Measurements from ENCODE around the gene PLA2G4F. TPM values are rescaled to one million over a fixed set of nuclear protein-coding genes. Genes with fewer than 3 reads are reported as not detected.

PLA2G4F gene
- total RNA-seq, 5 donors from 2014 or later (not counting 1 experiment from before 2014, with no cell fraction given), result 0.10 to 0.23 (median 0.16) TPM; not detected in 2

GRCh38 chr15:42120285-42120684, 36.2 kb downstream of the PLA2G4F start:
- WGBS (ENCODE audit: insufficient coverage), result no CpG with 5 or more reads among the region's 1 CpG
- H3K4me1 Mint-ChIP-seq, result peaks cover 0 to 10% (median 0%) of the 10 kb centered on the region in 3 donors
- H3K4me3 Mint-ChIP-seq, result no peak overlapping the region
- Histone ChIP-seq H3K9me3 (no peaks in the 10 kb centered on the region), H3K4me1 (ENCODE audit: control insufficient read depth in 1 of 2, extremely low read depth in 1 of 2, insufficient read depth in 2 of 2, low read length in 2 of 2) (no peaks in the 10 kb centered on the region), H3K36me3 (ENCODE audit: control insufficient read depth in 2 of 2, extremely low read depth in 1 of 2, insufficient read depth in 1 of 2, low read length in 1 of 2) (no peaks in the 10 kb centered on the region), H3K27me3 (replicated peaks in 1 of 2; ENCODE audit: control insufficient read depth in 2 of 2, extremely low read depth in 1 of 2, insufficient read depth in 2 of 2, low read length in 1 of 2) (peaks cover 0 to 6% of the 10 kb centered on the region in 2 experiments), H3K4me3 (ENCODE audit: control insufficient read depth in 1 of 2, extremely low read depth in 1 of 2, low read length in 1 of 2) (no peak overlapping the region), H3K27ac (ENCODE audit: low read length) (no peak overlapping the region)
- no peaks in the 10 kb centered on the region for H3K27me3 Mint-ChIP-seq
- no peak overlapping the region for H3K27ac Mint-ChIP-seq
- H3K36me3 Mint-ChIP-seq, result no peaks in the 10 kb centered on the region
- CTCF ChIA-PET, result no interaction called here
- DNase-seq, result no peak
- no peak for ATAC-seq (replicated peaks in 1 of 4)
- POLR2A ChIA-PET, result no interaction called here
- H3K9me3 Mint-ChIP-seq, result no peaks in the 10 kb centered on the region

GRCh38 chr15:42119446-42119760, 37.0 kb downstream of the PLA2G4F start:
- ChIA-PET POLR2A (no interaction called here), CTCF (no interaction called here)
- WGBS (ENCODE audit: insufficient coverage), result 61% methylated on average over 5 of the region's 5 CpGs

GRCh38 chr15:42118650-42119445, 37.6 kb downstream of the PLA2G4F start:
- WGBS (ENCODE audit: insufficient coverage), result 58% methylated on average over 8 of the region's 10 CpGs
- no peaks in the 10 kb centered on the region for H3K9me3 Mint-ChIP-seq
- Histone ChIP-seq H3K36me3 (ENCODE audit: control insufficient read depth in 2 of 2, extremely low read depth in 1 of 2, insufficient read depth in 1 of 2, low read length in 1 of 2) (no peaks in the 10 kb centered on the region), H3K9me3 (no peaks in the 10 kb centered on the region), H3K4me1 (ENCODE audit: control insufficient read depth in 1 of 2, extremely low read depth in 1 of 2, insufficient read depth in 2 of 2, low read length in 2 of 2) (no peaks in the 10 kb centered on the region), H3K27me3 (replicated peaks in 1 of 2; ENCODE audit: control insufficient read depth in 2 of 2, extremely low read depth in 1 of 2, insufficient read depth in 2 of 2, low read length in 1 of 2) (peaks cover 0 to 6% of the 10 kb centered on the region in 2 experiments), H3K27ac (ENCODE audit: low read length) (no peak overlapping the region), H3K4me3 (ENCODE audit: control insufficient read depth in 1 of 2, extremely low read depth in 1 of 2, low read length in 1 of 2) (no peak overlapping the region)
- H3K4me3 Mint-ChIP-seq, result peak overlapping the region in 1 of 3 donors; percentile 44
- H3K27me3 Mint-ChIP-seq, result no peaks in the 10 kb centered on the region
- peak overlapping the region in 1 of 2 donors; percentile 45 for H3K27ac Mint-ChIP-seq
- CTCF ChIA-PET, result no interaction called here
- H3K4me1 Mint-ChIP-seq, result peaks cover 0 to 10% (median 0%) of the 10 kb centered on the region in 3 donors
- no peaks in the 10 kb centered on the region for H3K36me3 Mint-ChIP-seq
- ATAC-seq (replicated peaks in 1 of 4) (peak in 1 of 4 experiments; percentile 68), DNase-seq (no peak)
- POLR2A ChIA-PET, result interaction anchor here (0.6 to 0.7 kb wide), 2 partner anchors 243 to 331 kb away, joined by 3 to 4 read pairs; no protein-coding TSS in a partner anchor

More at GRCh38 chr15:42119446-42119760, 37.0 kb downstream of the PLA2G4F start:
- peaks cover 0 to 10% (median 0%) of the 10 kb centered on the region in 3 donors for H3K4me1 Mint-ChIP-seq
- no peak for ATAC-seq (replicated peaks in 1 of 4)
- no peaks in the 10 kb centered on the region for H3K36me3 ChIP-seq (ENCODE audit: control insufficient read depth in 2 of 2, extremely low read depth in 1 of 2, insufficient read depth in 1 of 2, low read length in 1 of 2)
- no peaks in the 10 kb centered on the region for H3K4me1 ChIP-seq (ENCODE audit: control insufficient read depth in 1 of 2, extremely low read depth in 1 of 2, insufficient read depth in 2 of 2, low read length in 2 of 2)
- H3K36me3 Mint-ChIP-seq, result no peaks in the 10 kb centered on the region
- H3K4me3 ChIP-seq (ENCODE audit: control insufficient read depth in 1 of 2, extremely low read depth in 1 of 2, low read length in 1 of 2), result no peak overlapping the region
- H3K27ac Mint-ChIP-seq, result no peak overlapping the region
- H3K4me3 Mint-ChIP-seq, result peak overlapping the region in 1 of 3 donors; percentile 44
- H3K9me3 ChIP-seq, result no peaks in the 10 kb centered on the region
- H3K27me3 ChIP-seq (replicated peaks in 1 of 2; ENCODE audit: control insufficient read depth in 2 of 2, extremely low read depth in 1 of 2, insufficient read depth in 2 of 2, low read length in 1 of 2), result peaks cover 0 to 6% of the 10 kb centered on the region in 2 experiments
- no peaks in the 10 kb centered on the region for H3K27me3 Mint-ChIP-seq
- DNase-seq, result no peak
- H3K9me3 Mint-ChIP-seq, result no peaks in the 10 kb centered on the region
- no peak overlapping the region for H3K27ac ChIP-seq (ENCODE audit: low read length)

- Mint-ChIP-seq H3K27me3 (peaks cover 22 to 34% of the 10 kb centered on the region in 2 donors), H3K9me3 (peaks cover 0 to 10% (median 0%) of the 10 kb centered on the region in 3 donors), H3K36me3 (no peaks in the 10 kb centered on the region), H3K4me3 (no peak overlapping the region), H3K4me1 (peaks cover 6 to 11% (median 7%) of the 10 kb centered on the region in 3 donors), H3K27ac (no peak overlapping the region)
- ATAC-seq (replicated peaks in 1 of 4), result no peak
- H3K4me3 ChIP-seq (ENCODE audit: control insufficient read depth in 1 of 2, extremely low read depth in 1 of 2, low read length in 1 of 2), result no peak overlapping the region
- no peaks in the 10 kb centered on the region for H3K36me3 ChIP-seq (ENCODE audit: control insufficient read depth in 2 of 2, extremely low read depth in 1 of 2, insufficient read depth in 1 of 2, low read length in 1 of 2)
- no peak overlapping the region for H3K27ac ChIP-seq (ENCODE audit: low read length)
- peaks cover 0 to 8% of the 10 kb centered on the region in 2 experiments for H3K27me3 ChIP-seq (replicated peaks in 1 of 2; ENCODE audit: control insufficient read depth in 2 of 2, extremely low read depth in 1 of 2, insufficient read depth in 2 of 2, low read length in 1 of 2)
- 23% methylated on average over 2 of the region's 4 CpGs for WGBS (ENCODE audit: insufficient coverage)
- CTCF ChIA-PET, result interaction anchor here in 1 of 2 donors (0.5 kb wide), 1 partner anchor 725 kb away, joined by 5 read pairs; no protein-coding TSS in a partner anchor
- POLR2A ChIA-PET, result no interaction called here
- H3K9me3 ChIP-seq, result no peaks in the 10 kb centered on the region
- DNase-seq, result no peak
- peaks cover 0 to 4% of the 10 kb centered on the region in 2 experiments for H3K4me1 ChIP-seq (ENCODE audit: control insufficient read depth in 1 of 2, extremely low read depth in 1 of 2, insufficient read depth in 2 of 2, low read length in 2 of 2)
Measured at GRCh38 chr15:42111924-42112323, 44.5 kb downstream of the PLA2G4F start.

- Mint-ChIP-seq H3K4me3 (no peak overlapping the region), H3K36me3 (no peaks in the 10 kb centered on the region), H3K27me3 (peaks cover 25 to 37% of the 10 kb centered on the region in 2 donors), H3K4me1 (peaks cover 6 to 11% (median 7%) of the 10 kb centered on the region in 3 donors), H3K9me3 (peaks cover 0 to 10% (median 0%) of the 10 kb centered on the region in 3 donors), H3K27ac (no peak overlapping the region)
- Histone ChIP-seq H3K4me3 (ENCODE audit: control insufficient read depth in 1 of 2, extremely low read depth in 1 of 2, low read length in 1 of 2) (no peak overlapping the region), H3K27me3 (replicated peaks in 1 of 2; ENCODE audit: control insufficient read depth in 2 of 2, extremely low read depth in 1 of 2, insufficient read depth in 2 of 2, low read length in 1 of 2) (peaks cover 0 to 8% of the 10 kb centered on the region in 2 experiments), H3K9me3 (no peaks in the 10 kb centered on the region), H3K4me1 (ENCODE audit: control insufficient read depth in 1 of 2, extremely low read depth in 1 of 2, insufficient read depth in 2 of 2, low read length in 2 of 2) (peaks cover 0 to 4% of the 10 kb centered on the region in 2 experiments), H3K36me3 (ENCODE audit: control insufficient read depth in 2 of 2, extremely low read depth in 1 of 2, insufficient read depth in 1 of 2, low read length in 1 of 2) (no peaks in the 10 kb centered on the region), H3K27ac (ENCODE audit: low read length) (no peak overlapping the region)
- ChIA-PET CTCF (interaction anchor here in 1 of 2 donors (0.6 kb wide), 1 partner anchor 58 kb away, joined by 7 read pairs; no protein-coding TSS in a partner anchor), POLR2A (no interaction called here)
- no CpG with 5 or more reads among the region's 3 CpGs for WGBS (ENCODE audit: insufficient coverage)
- ATAC-seq (replicated peaks in 1 of 4) (no peak), DNase-seq (no peak)
Measured at GRCh38 chr15:42110367-42110766, 46.1 kb downstream of the PLA2G4F start.

- no peak overlapping the region for H3K27ac Mint-ChIP-seq
- no peak for ATAC-seq (replicated peaks in 1 of 4)
- WGBS (ENCODE audit: insufficient coverage), result 80% methylated on average over 2 of the region's 3 CpGs
- H3K4me1 Mint-ChIP-seq, result peaks cover 6 to 11% (median 7%) of the 10 kb centered on the region in 3 donors
- ChIA-PET POLR2A (no interaction called here), CTCF (no interaction called here)
- Histone ChIP-seq H3K27ac (ENCODE audit: low read length) (no peak overlapping the region), H3K9me3 (no peaks in the 10 kb centered on the region), H3K4me3 (ENCODE audit: control insufficient read depth in 1 of 2, extremely low read depth in 1 of 2, low read length in 1 of 2) (no peak overlapping the region), H3K4me1 (ENCODE audit: control insufficient read depth in 1 of 2, extremely low read depth in 1 of 2, insufficient read depth in 2 of 2, low read length in 2 of 2) (peaks cover 0 to 4% of the 10 kb centered on the region in 2 experiments), H3K27me3 (replicated peaks in 1 of 2; ENCODE audit: control insufficient read depth in 2 of 2, extremely low read depth in 1 of 2, insufficient read depth in 2 of 2, low read length in 1 of 2) (peaks cover 0 to 16% of the 10 kb centered on the region in 2 experiments), H3K36me3 (ENCODE audit: control insufficient read depth in 2 of 2, extremely low read depth in 1 of 2, insufficient read depth in 1 of 2, low read length in 1 of 2) (no peaks in the 10 kb centered on the region)
- H3K9me3 Mint-ChIP-seq, result peaks cover 0 to 10% (median 0%) of the 10 kb centered on the region in 3 donors
- H3K27me3 Mint-ChIP-seq, result peaks cover 25 to 37% of the 10 kb centered on the region in 2 donors
- H3K4me3 Mint-ChIP-seq, result no peak overlapping the region
- no peaks in the 10 kb centered on the region for H3K36me3 Mint-ChIP-seq
- no peak for DNase-seq
Measured at GRCh38 chr15:42108806-42109205, 47.6 kb downstream of the PLA2G4F start.
